ENCODE data around the gene PSMA2. TPM values are rescaled to one million over a fixed set of nuclear protein-coding genes. Genes with fewer than 3 reads are reported as not detected.

PSMA2 gene
- polyA plus RNA-seq, 1 donor (not counting 4 experiments of a cell fraction or from before 2014, with no cell fraction given): 251 TPM

- Histone ChIP-seq H2AFZ (ENCODE audit: control insufficient read depth, low read length) (no peak overlapping the region), H3K27ac (ENCODE audit: control insufficient read depth, insufficient read depth, low read length) (no peak overlapping the region), H3K9me3 (ENCODE audit: control insufficient read depth, low read depth, low read length) (no peaks in the 10 kb centered on the region), H3K9me1 (ENCODE audit: control insufficient read depth, extremely low read depth, insufficient read depth, low read length) (no peaks in the 10 kb centered on the region), H3K4me1 (ENCODE audit: control insufficient read depth, extremely low read depth, insufficient read depth, low read length) (peaks cover 7% of the 10 kb centered on the region), H3K79me2 (ENCODE audit: control insufficient read depth, insufficient read depth, low read length) (no peaks in the 10 kb centered on the region), H3K9ac (ENCODE audit: control insufficient read depth, extremely low read depth, insufficient read depth, low read length) (no peak overlapping the region), H3K36me3 (ENCODE audit: control insufficient read depth in 2 of 2, extremely low read depth in 1 of 2, insufficient read depth in 2 of 2, low read length in 2 of 2) (no peaks in the 10 kb centered on the region), H3K4me2 (ENCODE audit: control insufficient read depth, extremely low read depth, insufficient read depth, low read depth, low read length) (no peak overlapping the region), H3K27me3 (ENCODE audit: control insufficient read depth, extremely low read depth, insufficient read depth, low read length) (no peaks in the 10 kb centered on the region), H4K20me1 (ENCODE audit: control insufficient read depth, extremely low read depth, insufficient read depth, low read length) (no peaks in the 10 kb centered on the region), H3K4me3 (ENCODE audit: control insufficient read depth in 2 of 3, extremely low read depth in 1 of 3, insufficient read depth in 2 of 3, low read depth in 1 of 3, low read length in 3 of 3) (no peak overlapping the region)
- FAIRE-seq (no peak), DNase-seq (ENCODE audit: low read depth, low spot score) (no peak)
- TF ChIP-seq EZH2 (IDR thresholded peaks at IDR 0.05; ENCODE audit: low read length) (no peak), CTCF (optimal IDR thresholded peaks at IDR 0.05 in 1 of 3, IDR thresholded peaks at IDR 0.05 in 1 of 3, conservative IDR thresholded peaks at IDR 0.05 in 1 of 3; ENCODE audit: extremely low read depth in 1 of 3, insufficient read depth in 2 of 3, low read length in 3 of 3) (no peak)
- dilution Hi-C loops (cut with MboI; ENCODE audit: extremely low pct_ligation_motif_present, low sequenced_read_pairs): no loop called here
Measured at GRCh38 chr7:42893346-42894240, 38.4 kb downstream of the PSMA2 start.

DNA sequence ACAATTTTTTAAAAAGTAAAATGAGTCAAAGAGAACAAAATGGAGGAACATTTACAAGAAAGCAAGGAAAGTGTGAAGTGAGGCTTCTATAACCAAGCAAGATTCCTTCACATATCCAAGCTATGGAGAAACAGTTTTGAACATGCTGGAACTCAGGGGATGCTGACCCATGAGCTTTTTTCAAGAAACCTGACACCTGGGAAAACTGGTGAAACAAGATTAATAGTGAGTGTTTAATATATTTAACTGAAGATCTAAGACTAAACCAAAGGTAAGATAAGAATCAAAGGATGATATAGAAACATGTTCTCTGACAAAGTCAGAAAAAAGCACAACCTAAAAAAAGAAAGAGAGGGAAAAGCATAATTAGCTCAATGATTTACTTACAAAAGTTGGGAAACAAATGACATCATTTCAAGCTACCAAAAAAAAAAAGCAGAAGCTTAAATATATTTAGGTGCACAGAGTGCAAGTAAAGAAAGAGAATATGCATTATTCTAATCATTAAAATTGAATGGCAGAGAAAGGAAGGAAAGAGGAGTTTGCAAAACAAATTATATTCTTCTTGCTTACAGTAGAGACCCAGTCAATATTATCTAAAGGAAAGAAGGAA, 45.0 kb downstream of the PSMA2 start:
- H3K9me1 ChIP-seq (ENCODE audit: control insufficient read depth, extremely low read depth, insufficient read depth, low read length): no peaks in the 10 kb centered on the region
- dilution Hi-C loops (cut with MboI; ENCODE audit: extremely low pct_ligation_motif_present, low sequenced_read_pairs): no loop called here
- DNase-seq (ENCODE audit: low read depth, low spot score) (no peak), FAIRE-seq (no peak)
- H3K4me1 ChIP-seq (ENCODE audit: control insufficient read depth, extremely low read depth, insufficient read depth, low read length): peaks cover 26% of the 10 kb centered on the region
- no peak overlapping the region for H2AFZ ChIP-seq (ENCODE audit: control insufficient read depth, low read length)
- H4K20me1 ChIP-seq (ENCODE audit: control insufficient read depth, extremely low read depth, insufficient read depth, low read length): no peaks in the 10 kb centered on the region
- no peaks in the 10 kb centered on the region for H3K36me3 ChIP-seq (ENCODE audit: control insufficient read depth in 2 of 2, extremely low read depth in 1 of 2, insufficient read depth in 2 of 2, low read length in 2 of 2)
- H3K79me2 ChIP-seq (ENCODE audit: control insufficient read depth, insufficient read depth, low read length): no peaks in the 10 kb centered on the region
- H3K27ac ChIP-seq (ENCODE audit: control insufficient read depth, insufficient read depth, low read length): no peak overlapping the region
- H3K9me3 ChIP-seq (ENCODE audit: control insufficient read depth, low read depth, low read length): no peaks in the 10 kb centered on the region
- H3K4me3 ChIP-seq (ENCODE audit: control insufficient read depth in 2 of 3, extremely low read depth in 1 of 3, insufficient read depth in 2 of 3, low read depth in 1 of 3, low read length in 3 of 3): no peak overlapping the region
- H3K4me2 ChIP-seq (ENCODE audit: control insufficient read depth, extremely low read depth, insufficient read depth, low read depth, low read length): no peak overlapping the region
- TF ChIP-seq EZH2 (IDR thresholded peaks at IDR 0.05; ENCODE audit: low read length) (no peak), CTCF (optimal IDR thresholded peaks at IDR 0.05 in 1 of 3, IDR thresholded peaks at IDR 0.05 in 1 of 3, conservative IDR thresholded peaks at IDR 0.05 in 1 of 3; ENCODE audit: extremely low read depth in 1 of 3, insufficient read depth in 2 of 3, low read length in 3 of 3) (no peak)
- no peaks in the 10 kb centered on the region for H3K27me3 ChIP-seq (ENCODE audit: control insufficient read depth, extremely low read depth, insufficient read depth, low read length)
- no peak overlapping the region for H3K9ac ChIP-seq (ENCODE audit: control insufficient read depth, extremely low read depth, insufficient read depth, low read length)
